HepG2 (cell line): ENCODE measurements around the gene P3R3URF. TPM values are rescaled to one million over a fixed set of nuclear protein-coding genes. Genes with fewer than 3 reads are reported as not detected.

Source experiments
- DMAP1 ChIP-seq: IDR thresholded peaks from 2 replicates; pipeline ENCODE4 v1.6.1; 2016
- ETV5 ChIP-seq: IDR thresholded peaks from 2 replicates; pipeline ENCODE4 v1.6.1; 2018; ENCODE audit warnings: missing biosample characterization, missing genetic modification reagents, inconsistent platforms, borderline replicate concordance
- GATAD1 ChIP-seq: IDR thresholded peaks from 2 replicates; pipeline ENCODE4 v1.6.1; 2016; ENCODE audit warnings: missing genetic modification reagents, missing compliant biosample characterization
- GPBP1L1 ChIP-seq: sonication (generic); formaldehyde crosslinking; IDR thresholded peaks from 2 replicates; pipeline ENCODE4 v1.5.0; 2020; ENCODE audit warnings: mild to moderate bottlenecking, missing genetic modification reagents
- HNRNPH1 ChIP-seq: fragments of 200-400 bp; formaldehyde crosslinking; optimal IDR thresholded peaks from 2 replicates; pipeline ENCODE3; 2017; ENCODE audit warnings: mild to moderate bottlenecking, low read depth, low read length
- KAT7 ChIP-seq: IDR thresholded peaks from 2 replicates; pipeline ENCODE4 v1.6.1; 2018; ENCODE audit warnings: borderline replicate concordance, missing compliant biosample characterization
- MAX ChIP-seq: IDR thresholded peaks from 2 replicates; pipeline ENCODE4 v1.6.1; 2012; ENCODE audit warnings: inconsistent platforms
- NBN ChIP-seq: fragments of 450-650 bp; conservative IDR thresholded peaks from 2 replicates; pipeline ENCODE4 v1.6.1; 2017
- NFYB ChIP-seq: sonication (generic); formaldehyde crosslinking; IDR thresholded peaks from 2 replicates; pipeline ENCODE4 v1.4.0; 2020; ENCODE audit warnings: missing genetic modification reagents
- PHF20 ChIP-seq: sonication (generic); formaldehyde crosslinking; IDR thresholded peaks from 2 replicates; pipeline ENCODE4 v1.5.0; 2020; ENCODE audit warnings: mild to moderate bottlenecking, missing genetic modification reagents
- SYNCRIP ChIP-seq: fragments of 200-400 bp; formaldehyde crosslinking; IDR thresholded peaks from 2 replicates; pipeline ENCODE4 v1.6.1; 2018; ENCODE audit warnings: mild to moderate bottlenecking, low read depth, low read length; ENCODE audit not compliant: insufficient read depth
- XRCC5 ChIP-seq: fragments of 200-400 bp; formaldehyde crosslinking; optimal IDR thresholded peaks from 2 replicates; pipeline ENCODE3; 2017; ENCODE audit warnings: mild to moderate bottlenecking, low read length
- YEATS2 ChIP-seq: sonication (generic); formaldehyde crosslinking; IDR thresholded peaks from 2 replicates; pipeline ENCODE4 v1.4.0; 2020; ENCODE audit warnings: missing genetic modification reagents, borderline replicate concordance
- ZNF180 ChIP-seq: sonication (generic); formaldehyde crosslinking; IDR thresholded peaks from 2 replicates; pipeline ENCODE4 v1.4.0; 2020; ENCODE audit warnings: low read depth, missing genetic modification reagents, borderline replicate concordance
- ZNF3 ChIP-seq: IDR thresholded peaks from 2 replicates; pipeline ENCODE4 v1.7.0; 2017; ENCODE audit warnings: inconsistent platforms
- ZNF44 ChIP-seq: sonication (generic); formaldehyde crosslinking; IDR thresholded peaks from 2 replicates; pipeline ENCODE4 v1.5.1; 2020; ENCODE audit warnings: mild to moderate bottlenecking, missing genetic modification reagents
- ZNF468 ChIP-seq: sonication (generic); formaldehyde crosslinking; IDR thresholded peaks from 2 replicates; pipeline ENCODE4 v1.8.0; 2022; ENCODE audit warnings: mild to moderate bottlenecking, moderate library complexity, missing genetic modification reagents
- ZNF552 ChIP-seq: sonication (generic); formaldehyde crosslinking; IDR thresholded peaks from 2 replicates; pipeline ENCODE4 v1.9.0; 2022; ENCODE audit warnings: missing genetic modification reagents, mild to moderate bottlenecking, borderline replicate concordance
- ZNF710 ChIP-seq: sonication (generic); formaldehyde crosslinking; IDR thresholded peaks from 2 replicates; pipeline ENCODE4 v1.5.0; 2020; ENCODE audit warnings: mild to moderate bottlenecking, missing genetic modification reagents, borderline replicate concordance
- ZNF781 ChIP-seq: sonication (generic); formaldehyde crosslinking; IDR thresholded peaks from 2 replicates; pipeline ENCODE4 v1.5.1; 2020; ENCODE audit warnings: borderline replicate concordance, mild to moderate bottlenecking, missing genetic modification reagents; ENCODE audit errors: not compliant biosample characterization
- polyA plus RNA-seq, 8 experiments: library from polyadenylated mRNA; depleted of rRNA in 3 of 8; stranded (reverse) in 7 of 8; unstranded in 1 of 8; fragments of >200 nt; fragmentation: Illumina TruSeq in 4 of 8; extraction: Trizol in 4 of 8; gene quantifications; 2 replicates each; pipeline versions ENCODE4 v1.2.1 to v1.2.3, GENCODE V29; 2011 to 2016; ENCODE audit warnings: low read depth in 4 of 8, missing spikeins in 1 of 8, mixed read lengths in 1 of 8; ENCODE audit not compliant: insufficient read depth in 1 of 8
- total RNA-seq, 5 experiments: library from RNA; depleted of rRNA; stranded (reverse); fragments of >200 nt; fragmentation: Illumina TruSeq; extraction: Trizol; gene quantifications; 2 replicates each; pipeline ENCODE4 v1.2.3, GENCODE V29; 2016; ENCODE audit warnings: low read depth in 1 of 5
- TF ChIP-seq, protein P1 (sequence below): IDR thresholded peaks from 2 replicates; pipeline ENCODE4 v1.6.1; 2012; ENCODE audit warnings: low read depth, low read length, improper control_type of control experiment
- TF ChIP-seq, protein P2 (sequence below): sonication (generic); formaldehyde crosslinking; IDR thresholded peaks from 2 replicates; pipeline ENCODE4 v1.9.0; 2021; ENCODE audit warnings: missing genetic modification reagents, borderline replicate concordance

Gene P3R3URF
- total and polyA plus RNA-seq, 2 of the 13 experiments (the other 11 are each of a cell fraction or from before 2014, with no cell fraction given), result not detected

GRCh38 chr1:46197964-46198811, 21.9 kb upstream of the P3R3URF start, which contains the start of gene POMGNT1 (continued):
- TF ChIP-seq ZNF781 (CRISPR knock-in tag), result no peak
- no peak for TF ChIP-seq ZNF552
- TF ChIP-seq MAX, result peak; percentile 9; the same call in 1 of the 2 replicates
- TF ChIP-seq GATAD1, result 0 out of 2 replicates have a peak, but pooled peaks have one; percentile 28
- TF ChIP-seq, protein P1, sequence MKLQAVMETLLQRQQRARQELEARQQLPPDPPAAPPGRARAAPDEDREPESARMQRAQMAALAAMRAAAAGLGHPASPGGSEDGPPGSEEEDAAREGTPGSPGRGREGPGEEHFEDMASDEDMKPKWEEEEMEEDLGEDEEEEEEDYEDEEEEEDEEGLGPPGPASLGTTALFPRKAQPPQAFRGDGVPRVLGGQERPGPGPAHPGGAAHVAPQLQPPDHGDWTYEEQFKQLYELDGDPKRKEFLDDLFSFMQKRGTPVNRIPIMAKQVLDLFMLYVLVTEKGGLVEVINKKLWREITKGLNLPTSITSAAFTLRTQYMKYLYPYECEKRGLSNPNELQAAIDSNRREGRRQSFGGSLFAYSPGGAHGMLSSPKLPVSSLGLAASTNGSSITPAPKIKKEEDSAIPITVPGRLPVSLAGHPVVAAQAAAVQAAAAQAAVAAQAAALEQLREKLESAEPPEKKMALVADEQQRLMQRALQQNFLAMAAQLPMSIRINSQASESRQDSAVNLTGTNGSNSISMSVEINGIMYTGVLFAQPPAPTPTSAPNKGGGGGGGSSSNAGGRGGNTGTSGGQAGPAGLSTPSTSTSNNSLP, result no peak
- TF ChIP-seq SYNCRIP, result no peak
- no peak for TF ChIP-seq ZNF468 (CRISPR knock-in tag)
- TF ChIP-seq ZNF710 (CRISPR knock-in tag), result no peak
- TF ChIP-seq, protein P2, sequence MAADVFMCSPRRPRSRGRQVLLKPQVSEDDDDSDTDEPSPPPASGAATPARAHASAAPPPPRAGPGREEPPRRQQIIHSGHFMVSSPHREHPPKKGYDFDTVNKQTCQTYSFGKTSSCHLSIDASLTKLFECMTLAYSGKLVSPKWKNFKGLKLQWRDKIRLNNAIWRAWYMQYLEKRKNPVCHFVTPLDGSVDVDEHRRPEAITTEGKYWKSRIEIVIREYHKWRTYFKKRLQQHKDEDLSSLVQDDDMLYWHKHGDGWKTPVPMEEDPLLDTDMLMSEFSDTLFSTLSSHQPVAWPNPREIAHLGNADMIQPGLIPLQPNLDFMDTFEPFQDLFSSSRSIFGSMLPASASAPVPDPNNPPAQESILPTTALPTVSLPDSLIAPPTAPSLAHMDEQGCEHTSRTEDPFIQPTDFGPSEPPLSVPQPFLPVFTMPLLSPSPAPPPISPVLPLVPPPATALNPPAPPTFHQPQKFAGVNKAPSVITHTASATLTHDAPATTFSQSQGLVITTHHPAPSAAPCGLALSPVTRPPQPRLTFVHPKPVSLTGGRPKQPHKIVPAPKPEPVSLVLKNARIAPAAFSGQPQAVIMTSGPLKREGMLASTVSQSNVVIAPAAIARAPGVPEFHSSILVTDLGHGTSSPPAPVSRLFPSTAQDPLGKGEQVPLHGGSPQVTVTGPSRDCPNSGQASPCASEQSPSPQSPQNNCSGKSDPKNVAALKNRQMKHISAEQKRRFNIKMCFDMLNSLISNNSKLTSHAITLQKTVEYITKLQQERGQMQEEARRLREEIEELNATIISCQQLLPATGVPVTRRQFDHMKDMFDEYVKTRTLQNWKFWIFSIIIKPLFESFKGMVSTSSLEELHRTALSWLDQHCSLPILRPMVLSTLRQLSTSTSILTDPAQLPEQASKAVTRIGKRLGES (CRISPR knock-in tag), result no peak
- TF ChIP-seq ZNF44 (CRISPR knock-in tag), result no peak
- no peak for TF ChIP-seq GPBP1L1 (CRISPR knock-in tag)
- TF ChIP-seq XRCC5, result no peak
- TF ChIP-seq YEATS2 (CRISPR knock-in tag), result no peak
- TF ChIP-seq NBN, result no peak
- TF ChIP-seq PHF20, result no peak; the same call in 1 of the 2 replicates
- TF ChIP-seq KAT7, result no peak; the same call in 1 of the 2 replicates
- no peak for TF ChIP-seq ETV5 (CRISPR knock-in tag)
- no peak for TF ChIP-seq ZNF180 (CRISPR knock-in tag)
- TF ChIP-seq DMAP1 (CRISPR knock-in tag), result no peak
- no peak for TF ChIP-seq HNRNPH1
- TF ChIP-seq ZNF3 (CRISPR knock-in tag), result no peak
- TF ChIP-seq NFYB, result no peak
